ENCODE measurements around the gene SYT13.

SYT13 gene

DNA sequence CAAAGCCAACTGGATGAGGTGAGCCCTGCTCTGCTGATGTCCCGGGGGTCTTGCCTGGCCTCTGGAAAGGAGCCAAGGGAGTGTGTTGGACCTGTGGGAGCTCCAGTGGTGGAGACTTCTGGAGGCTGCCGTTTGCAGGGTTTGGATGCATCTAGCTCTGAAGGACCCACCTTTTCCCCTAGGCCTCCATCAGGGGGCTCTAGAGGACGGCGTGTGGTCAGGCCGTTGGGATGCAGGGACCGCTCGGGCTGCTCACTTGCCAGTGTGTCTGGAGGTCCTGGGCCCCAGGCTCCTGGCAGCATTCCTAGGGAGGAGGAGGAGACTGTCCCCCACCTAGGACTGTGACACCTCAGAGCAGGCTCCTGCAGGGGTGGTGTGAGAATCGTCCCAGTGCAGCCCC is 81.4 kb downstream of the SYT13 start:
- DNase-seq, result no peak
- no peak overlapping the region for H3K4me3 ChIP-seq (ENCODE audit: low read depth, low read length)
- in situ Hi-C loops (cut with HindIII; ENCODE audit: low pct_ligation_motif_present, low sequenced_read_pairs), result no loop called here
- no peak overlapping the region for H3K27ac ChIP-seq
- no peaks in the 10 kb centered on the region for H3K27me3 ChIP-seq (replicated peaks)
- no peaks in the 10 kb centered on the region for H3K36me3 ChIP-seq (replicated peaks)
- TF ChIP-seq, protein P1, sequence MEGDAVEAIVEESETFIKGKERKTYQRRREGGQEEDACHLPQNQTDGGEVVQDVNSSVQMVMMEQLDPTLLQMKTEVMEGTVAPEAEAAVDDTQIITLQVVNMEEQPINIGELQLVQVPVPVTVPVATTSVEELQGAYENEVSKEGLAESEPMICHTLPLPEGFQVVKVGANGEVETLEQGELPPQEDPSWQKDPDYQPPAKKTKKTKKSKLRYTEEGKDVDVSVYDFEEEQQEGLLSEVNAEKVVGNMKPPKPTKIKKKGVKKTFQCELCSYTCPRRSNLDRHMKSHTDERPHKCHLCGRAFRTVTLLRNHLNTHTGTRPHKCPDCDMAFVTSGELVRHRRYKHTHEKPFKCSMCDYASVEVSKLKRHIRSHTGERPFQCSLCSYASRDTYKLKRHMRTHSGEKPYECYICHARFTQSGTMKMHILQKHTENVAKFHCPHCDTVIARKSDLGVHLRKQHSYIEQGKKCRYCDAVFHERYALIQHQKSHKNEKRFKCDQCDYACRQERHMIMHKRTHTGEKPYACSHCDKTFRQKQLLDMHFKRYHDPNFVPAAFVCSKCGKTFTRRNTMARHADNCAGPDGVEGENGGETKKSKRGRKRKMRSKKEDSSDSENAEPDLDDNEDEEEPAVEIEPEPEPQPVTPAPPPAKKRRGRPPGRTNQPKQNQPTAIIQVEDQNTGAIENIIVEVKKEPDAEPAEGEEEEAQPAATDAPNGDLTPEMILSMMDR (IDR thresholded peaks at IDR 0.05; ENCODE audit: low read depth, low read length, missing control alignments), result peak; percentile 48

GRCh38 chr11:45193695-45194094 is 92.4 kb downstream of the SYT13 start:
- in situ Hi-C loops (cut with HindIII; ENCODE audit: low pct_ligation_motif_present, low sequenced_read_pairs), result no loop called here
- DNase-seq, result no peak
- H3K27me3 ChIP-seq (replicated peaks), result no peaks in the 10 kb centered on the region

More at GRCh38 chr11:45193695-45194094, 92.4 kb downstream of the SYT13 start:
- H3K4me3 ChIP-seq (ENCODE audit: low read depth, low read length), result no peak overlapping the region
- no peaks in the 10 kb centered on the region for H3K36me3 ChIP-seq (replicated peaks)
- H3K27ac ChIP-seq, result no peak overlapping the region
- TF ChIP-seq, protein P1 (IDR thresholded peaks at IDR 0.05; ENCODE audit: low read depth, low read length, missing control alignments), result no peak

All from brain microvascular endothelial cell (primary cell).